Measurements from ENCODE around the gene CERCAM.

The CERCAM gene

GRCh38 chr9:128389395-128390149 is 31.1 kb upstream of the CERCAM start:
- TF ChIP-seq CTCF (IDR thresholded peaks at IDR 0.05; ENCODE audit: control insufficient read depth, extremely low read depth, insufficient read depth), result no peak
- DNase-seq (ENCODE audit: low read depth), result no peak
- H3K4me3 ChIP-seq (ENCODE audit: low read depth, low read length), result no peak overlapping the region

GRCh38 chr9:128390150-128390812 is 30.4 kb upstream of the CERCAM start:
- TF ChIP-seq CTCF (IDR thresholded peaks at IDR 0.05; ENCODE audit: control insufficient read depth, extremely low read depth, insufficient read depth), result no peak
- DNase-seq (ENCODE audit: low read depth), result no peak
- H3K4me3 ChIP-seq (ENCODE audit: low read depth, low read length), result no peak overlapping the region

- H3K4me3 ChIP-seq (ENCODE audit: low read depth, low read length), result no peak overlapping the region
- TF ChIP-seq CTCF (IDR thresholded peaks at IDR 0.05; ENCODE audit: control insufficient read depth, extremely low read depth, insufficient read depth), result no peak
- no peak for DNase-seq (ENCODE audit: low read depth)
These were observed 29.6 kb upstream of the CERCAM start for GRCh38 chr9:128390813-128391711.

GRCh38 chr9:128391956-128392301 is 28.7 kb upstream of the CERCAM start:
- DNase-seq (ENCODE audit: low read depth), result no peak
- H3K4me3 ChIP-seq (ENCODE audit: low read depth, low read length), result no peak overlapping the region
- TF ChIP-seq CTCF (IDR thresholded peaks at IDR 0.05; ENCODE audit: control insufficient read depth, extremely low read depth, insufficient read depth), result no peak

GRCh38 chr9:128392302-128393144 is 28.1 kb upstream of the CERCAM start:
- no peak for TF ChIP-seq CTCF (IDR thresholded peaks at IDR 0.05; ENCODE audit: control insufficient read depth, extremely low read depth, insufficient read depth)
- no peak overlapping the region for H3K4me3 ChIP-seq (ENCODE audit: low read depth, low read length)

GRCh38 chr9:128393145-128393775 is 27.4 kb upstream of the CERCAM start:
- no peak overlapping the region for H3K4me3 ChIP-seq (ENCODE audit: low read depth, low read length)
- DNase-seq (ENCODE audit: low read depth), result no peak
- no peak for TF ChIP-seq CTCF (IDR thresholded peaks at IDR 0.05; ENCODE audit: control insufficient read depth, extremely low read depth, insufficient read depth)

More at GRCh38 chr9:128392302-128393144, 28.1 kb upstream of the CERCAM start:
- no peak for DNase-seq (ENCODE audit: low read depth)

All from LNCaP clone FGC (cell line).